SW 1271 (cell line): Measurements from ENCODE around the gene PRRC2A.

Experiments used
- DNase-seq, 2 experiments: peaks; one replicate each; lab custom pipeline; 2025; lab: John Stamatoyannopoulos, UW

The PRRC2A gene

DNA sequence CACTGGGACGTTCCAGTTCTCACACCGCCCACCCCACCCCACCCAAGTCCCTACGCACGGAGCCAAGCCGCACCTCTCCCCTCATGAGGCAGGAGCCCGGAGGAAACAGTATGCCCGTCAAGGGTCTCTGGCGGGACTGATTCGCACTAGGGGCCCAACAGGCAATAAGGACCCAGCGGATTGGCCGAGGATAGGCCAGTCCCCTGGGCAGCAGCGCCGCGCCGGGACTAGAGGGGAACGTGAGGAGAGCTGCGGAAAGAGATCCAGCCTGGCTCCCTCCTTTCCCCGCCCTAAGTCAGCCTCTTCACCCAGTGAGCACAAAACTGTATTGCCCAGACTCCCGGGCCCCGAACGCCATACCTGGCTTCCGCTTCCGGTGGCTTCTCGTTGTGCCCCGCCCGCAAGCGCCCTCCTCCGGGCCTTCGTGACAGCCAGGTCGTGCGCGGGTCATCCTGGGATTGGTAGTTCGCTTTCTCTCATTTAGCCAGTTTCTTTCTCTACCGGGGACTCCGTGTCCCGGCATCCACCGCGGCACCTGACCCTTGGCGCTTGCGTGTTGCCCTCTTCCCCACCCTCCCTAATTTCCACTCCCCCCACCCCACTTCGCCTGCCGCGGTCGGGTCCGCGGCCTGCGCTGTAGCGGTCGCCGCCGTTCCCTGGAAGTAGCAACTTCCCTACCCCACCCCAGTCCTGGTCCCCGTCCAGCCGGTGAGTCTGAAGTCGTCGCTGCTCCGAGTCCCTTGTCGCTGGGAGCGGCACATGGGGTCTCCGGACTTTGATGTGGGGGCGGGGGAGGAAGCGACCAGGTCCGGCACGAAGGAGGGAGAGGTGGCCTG is 45.2 kb downstream of the PRRC2A start, which contains the start of gene CSNK2B:
CSNK2B (plus strand) TSS at position 580 of the 836 bp plus-strand sequence. CDS start 752 bp downstream, outside the sequence.
- peak; percentile 96 to 99 for DNase-seq

DNA sequence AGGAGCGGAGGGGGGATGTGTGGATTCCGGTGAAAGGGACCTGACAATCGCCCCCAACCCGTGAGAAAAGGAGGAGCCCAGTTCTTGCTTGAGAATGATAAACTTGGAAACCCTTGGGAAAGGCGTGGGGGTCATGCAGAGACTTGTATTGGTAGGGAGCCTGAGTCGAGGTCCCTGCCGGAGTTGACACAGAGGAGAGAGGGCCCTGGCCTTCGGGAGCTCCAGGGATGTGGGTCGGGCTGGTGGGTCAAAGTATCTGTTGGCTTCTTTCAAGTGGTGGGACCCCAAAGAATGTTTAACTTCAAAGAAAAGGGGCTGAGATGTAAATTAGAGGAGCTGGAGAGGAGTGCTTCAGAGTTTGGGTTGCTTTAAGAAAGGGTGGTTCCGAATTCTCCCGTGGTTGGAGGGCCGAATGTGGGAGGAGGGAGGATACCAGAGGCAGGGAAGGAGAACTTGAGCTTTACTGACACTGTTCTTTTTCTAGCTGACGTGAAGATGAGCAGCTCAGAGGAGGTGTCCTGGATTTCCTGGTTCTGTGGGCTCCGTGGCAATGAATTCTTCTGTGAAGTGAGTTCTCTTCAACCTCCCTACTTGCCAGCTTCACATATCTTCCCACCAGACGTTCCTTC is 45.9 kb downstream of the PRRC2A start:
- DNase-seq: no peak

DNA sequence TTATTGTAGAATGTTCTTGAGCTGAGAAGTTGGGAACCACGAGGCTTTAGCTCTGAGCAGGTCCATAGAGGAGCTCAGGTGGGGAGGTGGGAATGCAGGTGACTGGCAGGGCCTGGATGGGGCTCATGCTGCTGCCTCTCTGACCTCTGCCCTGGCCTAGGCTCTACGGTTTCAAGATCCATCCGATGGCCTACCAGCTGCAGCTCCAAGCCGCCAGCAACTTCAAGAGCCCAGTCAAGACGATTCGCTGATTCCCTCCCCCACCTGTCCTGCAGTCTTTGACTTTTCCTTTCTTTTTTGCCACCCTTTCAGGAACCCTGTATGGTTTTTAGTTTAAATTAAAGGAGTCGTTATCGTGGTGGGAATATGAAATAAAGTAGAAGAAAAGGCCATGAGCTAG is 49.2 kb downstream of the PRRC2A start, which contains the start of gene LY6G5B:
LY6G5B (plus strand) TSS at position 301 of the 400 bp plus-strand sequence. CDS start 975 bp downstream, outside the sequence.
- no peak for DNase-seq

DNA sequence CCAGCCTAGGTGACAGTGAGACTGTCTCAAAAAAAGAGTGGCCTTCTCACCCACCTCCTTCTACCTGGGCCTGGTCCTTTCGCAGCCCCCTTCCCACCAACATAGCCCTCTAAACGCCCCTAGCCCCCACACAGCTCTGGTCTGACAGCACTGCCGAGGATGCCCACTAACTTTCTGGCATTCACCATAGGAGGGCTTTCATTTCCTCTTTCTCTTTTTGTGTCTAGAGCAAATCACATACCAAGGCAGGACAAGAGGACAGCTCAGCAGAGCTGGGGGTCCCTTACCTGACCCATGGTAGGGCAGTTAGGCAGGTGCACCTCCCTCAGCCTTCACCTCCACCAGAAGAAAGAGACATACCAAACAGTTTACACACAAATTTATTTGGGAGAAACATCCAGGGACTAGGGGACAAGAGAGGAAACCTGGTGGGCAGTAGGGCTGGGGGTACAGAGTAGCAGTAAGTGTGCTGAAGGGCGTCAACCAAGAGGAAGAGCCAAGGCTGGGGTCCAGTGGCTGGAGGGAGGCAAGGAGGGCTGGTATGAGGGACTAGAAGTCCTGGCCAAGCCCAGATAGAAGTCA is 55.9 kb downstream of the PRRC2A start:
- no peak for DNase-seq

DNA sequence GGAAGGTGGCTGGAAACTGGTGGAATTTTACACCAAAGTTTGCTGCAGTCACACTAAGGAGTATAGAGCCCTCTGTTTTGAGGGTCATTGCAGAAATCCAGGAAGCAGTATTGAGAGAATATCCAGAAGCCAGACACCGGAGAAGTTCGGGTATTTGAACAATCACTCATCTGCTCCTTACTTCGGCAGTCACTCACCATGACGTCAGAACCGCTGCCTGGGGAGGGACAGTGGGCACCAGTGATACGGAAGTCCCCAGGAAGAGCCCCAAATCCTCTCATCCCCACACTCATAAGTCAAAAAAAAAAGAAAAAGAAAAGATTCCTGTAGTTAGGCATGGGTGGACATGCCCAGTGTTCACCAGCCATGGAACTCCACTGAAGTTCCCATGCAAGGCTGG is 56.4 kb downstream of the PRRC2A start:
- no peak for DNase-seq

DNA sequence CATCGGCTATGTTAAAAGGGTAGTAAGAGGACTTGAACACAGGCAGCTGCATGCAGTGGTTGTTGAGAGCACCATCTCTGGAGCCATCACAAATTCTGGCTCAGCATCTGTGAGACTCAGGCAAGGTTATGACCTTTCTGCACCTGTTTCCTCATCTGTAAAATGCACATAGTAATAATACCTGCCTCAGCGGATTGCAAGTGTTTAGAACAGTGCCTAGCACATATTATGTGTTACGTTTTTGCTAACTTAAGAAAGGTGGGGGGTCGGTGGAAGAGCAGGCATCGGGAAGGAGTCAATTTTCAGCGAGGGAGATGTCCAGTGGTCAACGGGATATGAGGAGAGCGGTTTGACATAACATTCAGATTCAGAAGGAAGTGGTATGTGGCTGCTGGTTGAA is 57.4 kb downstream of the PRRC2A start:
- no peak for DNase-seq

DNA sequence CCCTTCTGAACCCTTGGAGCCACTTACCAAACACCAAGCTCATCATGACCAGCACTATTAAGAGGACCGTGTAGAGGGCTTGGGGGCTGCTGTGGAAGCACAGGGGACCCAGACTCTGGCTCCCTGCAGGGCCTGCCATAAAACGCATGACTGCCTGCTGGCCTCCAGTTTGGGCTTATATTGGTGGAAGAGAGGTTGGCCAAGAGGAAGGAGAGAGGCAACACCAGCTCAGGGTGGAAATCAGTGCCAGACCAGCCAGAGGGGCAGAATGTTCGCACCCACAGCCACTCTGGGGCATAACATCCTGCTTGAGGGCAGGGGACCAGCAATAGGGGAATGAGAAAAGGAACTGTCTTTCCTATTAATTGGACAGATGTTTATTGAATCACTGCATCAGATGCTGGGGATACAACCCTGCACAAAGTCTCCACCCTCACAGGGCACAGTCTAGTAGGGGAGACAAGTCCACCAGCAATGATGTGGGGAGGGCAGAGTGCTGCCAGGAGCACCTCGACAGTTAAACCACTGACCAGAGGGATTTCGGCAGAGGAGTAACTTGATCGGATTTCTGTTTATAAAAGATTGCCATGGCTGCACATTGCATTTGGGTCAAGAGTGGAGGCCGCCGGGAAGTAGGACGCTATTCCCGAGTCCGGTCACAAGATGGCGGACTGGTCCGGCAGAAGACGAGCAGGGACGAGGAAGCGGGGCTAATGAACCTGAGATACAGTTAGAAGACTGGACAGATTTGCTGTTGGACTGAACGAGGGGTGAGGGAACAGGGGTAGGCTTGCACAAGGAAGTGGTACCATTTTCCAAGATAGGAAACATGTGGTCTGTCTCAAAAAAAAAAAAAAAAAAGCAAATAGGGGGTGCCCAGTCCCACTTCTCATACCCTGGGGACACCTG is 60.0 kb downstream of the PRRC2A start, which contains the start of gene LY6G5C:
LY6G5C (minus strand) TSS at position 842 of the 909 bp plus-strand sequence; CDS start at position 148, 694 bp downstream.
- DNase-seq: peak in 1 of 2 experiments; percentile 86

DNA sequence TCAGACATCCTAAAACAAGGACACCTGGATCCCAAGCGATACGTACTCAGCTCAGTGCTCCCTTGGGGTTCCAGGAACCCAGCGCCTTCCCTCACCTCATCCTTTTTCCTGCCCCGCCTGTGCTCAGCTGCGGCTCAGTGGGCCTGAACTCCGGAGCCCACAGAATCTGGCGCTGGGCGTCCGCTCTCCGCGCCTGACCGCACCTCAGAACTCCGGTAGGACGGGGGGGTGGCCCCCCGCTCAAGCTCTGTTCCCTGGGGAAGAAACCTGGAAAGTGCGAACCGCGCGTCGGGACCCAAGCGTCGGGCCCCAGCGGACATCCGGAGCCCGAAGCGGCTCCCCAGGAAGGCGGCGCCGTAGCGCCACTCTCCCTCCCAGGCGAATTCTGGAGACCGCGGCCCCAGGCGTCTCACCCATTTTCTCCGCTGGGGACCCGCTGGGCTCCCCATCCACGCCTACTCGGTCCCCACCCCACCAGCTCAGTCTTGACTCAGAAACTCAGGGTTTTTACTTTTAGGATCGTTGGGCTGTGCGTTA is 60.7 kb downstream of the PRRC2A start:
- DNase-seq: no peak

DNA sequence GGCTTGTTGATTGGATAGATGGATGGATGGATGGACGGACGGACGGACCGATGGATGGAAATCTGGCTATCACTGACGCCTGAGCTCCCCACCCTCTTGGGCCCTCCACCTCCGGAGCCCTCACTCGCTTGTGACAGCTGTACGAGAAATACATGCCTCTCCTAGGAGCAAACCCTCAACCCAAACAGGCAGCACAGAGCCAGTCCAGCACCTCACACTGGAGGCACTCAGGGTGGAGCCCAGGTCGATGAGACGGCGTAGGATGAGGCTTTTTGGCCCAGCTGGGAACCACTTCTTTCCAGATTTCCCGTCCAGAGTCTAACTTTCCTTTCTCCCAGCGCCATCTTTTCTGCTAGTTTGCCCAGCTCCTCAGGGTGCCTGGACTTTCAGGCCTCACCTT is 63.1 kb downstream of the PRRC2A start:
- no peak for DNase-seq

DNA sequence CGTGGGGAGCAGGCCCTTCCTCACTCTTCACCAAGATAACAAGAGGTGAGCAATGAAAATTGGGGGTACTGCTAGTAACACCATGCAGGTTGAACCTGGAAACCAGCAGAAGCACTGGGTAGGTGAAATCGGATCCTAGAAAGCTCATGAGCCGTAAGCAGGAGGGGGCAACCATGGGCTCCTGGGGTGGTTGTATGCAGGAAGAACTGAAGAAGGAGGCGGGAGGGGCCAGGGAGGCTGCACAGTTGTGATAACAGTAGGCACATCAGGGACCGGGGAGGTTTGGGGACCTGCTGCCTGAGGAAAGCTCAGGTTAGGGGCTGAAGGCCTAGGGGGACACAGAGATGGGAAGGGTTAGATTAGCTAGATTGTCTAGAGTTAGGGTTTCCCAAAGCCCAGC is 66.0 kb downstream of the PRRC2A start:
- DNase-seq: no peak

DNA sequence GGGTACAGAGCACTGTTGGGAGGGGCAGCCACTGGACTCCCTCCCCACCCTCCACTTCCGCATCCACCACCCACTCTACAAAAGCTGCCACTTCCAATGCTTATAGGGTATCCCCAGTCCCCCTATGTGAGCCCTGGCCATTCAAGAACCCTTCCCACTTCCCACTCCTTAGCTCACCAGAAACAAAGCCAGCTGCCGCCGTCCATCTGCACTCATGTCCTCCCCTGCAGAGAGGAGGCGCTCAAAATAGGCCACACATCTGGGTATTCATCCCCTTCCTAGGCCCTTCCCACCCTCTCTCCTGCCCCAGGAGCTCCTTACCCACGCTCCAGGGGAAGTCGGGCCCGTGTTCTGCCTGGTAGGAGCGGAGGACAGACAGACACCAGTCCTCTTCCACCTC is 66.8 kb downstream of the PRRC2A start:
- DNase-seq: no peak
